ENCODE results near the gene NLRX1. TPM values are rescaled to one million over a fixed set of nuclear protein-coding genes. Genes with fewer than 3 reads are reported as not detected.

The NLRX1 gene
- polyA plus RNA-seq, 1 of the 3 experiments (the other 2 are of a cell fraction): 13.7 TPM

DNA sequence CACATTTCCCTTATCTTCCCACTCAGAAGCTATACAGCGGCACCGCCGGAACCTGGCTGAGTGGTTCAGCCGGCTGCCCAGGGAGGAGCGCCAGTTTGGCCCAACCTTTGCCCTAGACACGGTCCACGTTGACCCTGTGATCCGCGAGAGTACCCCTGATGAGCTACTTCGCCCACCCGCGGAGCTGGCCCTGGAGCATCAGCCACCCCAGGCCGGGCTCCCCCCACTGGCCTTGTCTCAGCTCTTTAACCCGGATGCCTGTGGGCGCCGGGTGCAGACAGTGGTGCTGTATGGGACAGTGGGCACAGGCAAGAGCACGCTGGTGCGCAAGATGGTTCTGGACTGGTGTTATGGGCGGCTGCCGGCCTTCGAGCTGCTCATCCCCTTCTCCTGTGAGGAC, 4.9 kb downstream of the NLRX1 start (continued):
- TF ChIP-seq, protein P1, sequence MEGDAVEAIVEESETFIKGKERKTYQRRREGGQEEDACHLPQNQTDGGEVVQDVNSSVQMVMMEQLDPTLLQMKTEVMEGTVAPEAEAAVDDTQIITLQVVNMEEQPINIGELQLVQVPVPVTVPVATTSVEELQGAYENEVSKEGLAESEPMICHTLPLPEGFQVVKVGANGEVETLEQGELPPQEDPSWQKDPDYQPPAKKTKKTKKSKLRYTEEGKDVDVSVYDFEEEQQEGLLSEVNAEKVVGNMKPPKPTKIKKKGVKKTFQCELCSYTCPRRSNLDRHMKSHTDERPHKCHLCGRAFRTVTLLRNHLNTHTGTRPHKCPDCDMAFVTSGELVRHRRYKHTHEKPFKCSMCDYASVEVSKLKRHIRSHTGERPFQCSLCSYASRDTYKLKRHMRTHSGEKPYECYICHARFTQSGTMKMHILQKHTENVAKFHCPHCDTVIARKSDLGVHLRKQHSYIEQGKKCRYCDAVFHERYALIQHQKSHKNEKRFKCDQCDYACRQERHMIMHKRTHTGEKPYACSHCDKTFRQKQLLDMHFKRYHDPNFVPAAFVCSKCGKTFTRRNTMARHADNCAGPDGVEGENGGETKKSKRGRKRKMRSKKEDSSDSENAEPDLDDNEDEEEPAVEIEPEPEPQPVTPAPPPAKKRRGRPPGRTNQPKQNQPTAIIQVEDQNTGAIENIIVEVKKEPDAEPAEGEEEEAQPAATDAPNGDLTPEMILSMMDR (IDR thresholded peaks at IDR 0.05): no peak

DNA sequence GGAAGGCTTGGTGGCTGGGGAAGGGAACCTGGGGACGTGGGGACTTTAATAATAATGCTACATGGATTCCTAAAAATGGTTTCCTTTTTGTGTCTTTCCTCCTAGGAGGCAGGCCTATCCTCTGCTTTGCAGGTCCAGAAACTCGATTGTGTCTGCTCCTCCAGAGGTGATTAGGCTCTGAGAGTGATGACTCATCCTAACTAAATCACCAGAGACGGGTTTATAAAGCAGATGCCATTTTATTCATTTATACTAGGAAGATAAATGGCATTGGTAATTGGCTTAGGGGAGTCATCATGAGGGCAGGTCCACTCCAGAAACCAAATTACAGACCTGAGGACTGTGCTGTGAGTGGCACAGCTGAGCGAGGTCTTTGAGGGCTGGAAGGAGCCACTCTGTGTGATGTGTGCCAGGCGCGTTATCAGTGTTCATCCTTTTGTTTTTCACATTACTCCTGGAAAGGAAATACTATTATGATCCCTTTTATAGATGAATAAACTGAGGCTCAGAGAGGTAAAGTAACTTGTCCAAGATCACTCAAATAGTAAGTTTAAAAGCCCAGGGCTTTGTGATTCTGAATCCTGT, 7.1 kb downstream of the NLRX1 start:
- no peaks in the 10 kb centered on the region for H3K27me3 ChIP-seq (ENCODE audit: insufficient read depth)
- TF ChIP-seq TCF12 (IDR thresholded peaks at IDR 0.05) (peak; percentile 37; the same call in 1 of the 2 replicates), FOXM1 (IDR thresholded peaks at IDR 0.05; ENCODE audit: low read depth) (no peak), YY1 (IDR thresholded peaks at IDR 0.05; ENCODE audit: low read depth) (no peak), JUND (IDR thresholded peaks at IDR 0.05) (peak; percentile 68), GABPA (IDR thresholded peaks at IDR 0.05; ENCODE audit: low read depth) (no peak), FOSL2 (IDR thresholded peaks at IDR 0.05; ENCODE audit: borderline replicate concordance, low read depth) (peak; percentile 78), RCOR1 (IDR thresholded peaks at IDR 0.05; ENCODE audit: low read length) (peak; percentile 43; the same call in 1 of the 2 replicates), GATA2 (CRISPR knock-in tag; IDR thresholded peaks at IDR 0.05) (no peak), EP300 (IDR thresholded peaks at IDR 0.05; ENCODE audit: borderline replicate concordance in 1 of 2, low read depth in 1 of 2, low read length in 1 of 2) (peak in 1 of 2 experiments; percentile 23; a peak in 1 of 4 replicates)
- TF ChIP-seq, protein P2, sequence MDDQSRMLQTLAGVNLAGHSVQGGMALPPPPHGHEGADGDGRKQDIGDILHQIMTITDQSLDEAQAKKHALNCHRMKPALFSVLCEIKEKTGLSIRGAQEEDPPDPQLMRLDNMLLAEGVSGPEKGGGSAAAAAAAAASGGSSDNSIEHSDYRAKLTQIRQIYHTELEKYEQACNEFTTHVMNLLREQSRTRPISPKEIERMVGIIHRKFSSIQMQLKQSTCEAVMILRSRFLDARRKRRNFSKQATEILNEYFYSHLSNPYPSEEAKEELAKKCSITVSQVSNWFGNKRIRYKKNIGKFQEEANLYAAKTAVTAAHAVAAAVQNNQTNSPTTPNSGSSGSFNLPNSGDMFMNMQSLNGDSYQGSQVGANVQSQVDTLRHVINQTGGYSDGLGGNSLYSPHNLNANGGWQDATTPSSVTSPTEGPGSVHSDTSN (IDR thresholded peaks at IDR 0.05): peak; percentile 44
- TF ChIP-seq, protein P3, sequence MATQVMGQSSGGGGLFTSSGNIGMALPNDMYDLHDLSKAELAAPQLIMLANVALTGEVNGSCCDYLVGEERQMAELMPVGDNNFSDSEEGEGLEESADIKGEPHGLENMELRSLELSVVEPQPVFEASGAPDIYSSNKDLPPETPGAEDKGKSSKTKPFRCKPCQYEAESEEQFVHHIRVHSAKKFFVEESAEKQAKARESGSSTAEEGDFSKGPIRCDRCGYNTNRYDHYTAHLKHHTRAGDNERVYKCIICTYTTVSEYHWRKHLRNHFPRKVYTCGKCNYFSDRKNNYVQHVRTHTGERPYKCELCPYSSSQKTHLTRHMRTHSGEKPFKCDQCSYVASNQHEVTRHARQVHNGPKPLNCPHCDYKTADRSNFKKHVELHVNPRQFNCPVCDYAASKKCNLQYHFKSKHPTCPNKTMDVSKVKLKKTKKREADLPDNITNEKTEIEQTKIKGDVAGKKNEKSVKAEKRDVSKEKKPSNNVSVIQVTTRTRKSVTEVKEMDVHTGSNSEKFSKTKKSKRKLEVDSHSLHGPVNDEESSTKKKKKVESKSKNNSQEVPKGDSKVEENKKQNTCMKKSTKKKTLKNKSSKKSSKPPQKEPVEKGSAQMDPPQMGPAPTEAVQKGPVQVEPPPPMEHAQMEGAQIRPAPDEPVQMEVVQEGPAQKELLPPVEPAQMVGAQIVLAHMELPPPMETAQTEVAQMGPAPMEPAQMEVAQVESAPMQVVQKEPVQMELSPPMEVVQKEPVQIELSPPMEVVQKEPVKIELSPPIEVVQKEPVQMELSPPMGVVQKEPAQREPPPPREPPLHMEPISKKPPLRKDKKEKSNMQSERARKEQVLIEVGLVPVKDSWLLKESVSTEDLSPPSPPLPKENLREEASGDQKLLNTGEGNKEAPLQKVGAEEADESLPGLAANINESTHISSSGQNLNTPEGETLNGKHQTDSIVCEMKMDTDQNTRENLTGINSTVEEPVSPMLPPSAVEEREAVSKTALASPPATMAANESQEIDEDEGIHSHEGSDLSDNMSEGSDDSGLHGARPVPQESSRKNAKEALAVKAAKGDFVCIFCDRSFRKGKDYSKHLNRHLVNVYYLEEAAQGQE (IDR thresholded peaks at IDR 0.05; ENCODE audit: low read depth, low read length): no peak
- TF ChIP-seq, protein P4, sequence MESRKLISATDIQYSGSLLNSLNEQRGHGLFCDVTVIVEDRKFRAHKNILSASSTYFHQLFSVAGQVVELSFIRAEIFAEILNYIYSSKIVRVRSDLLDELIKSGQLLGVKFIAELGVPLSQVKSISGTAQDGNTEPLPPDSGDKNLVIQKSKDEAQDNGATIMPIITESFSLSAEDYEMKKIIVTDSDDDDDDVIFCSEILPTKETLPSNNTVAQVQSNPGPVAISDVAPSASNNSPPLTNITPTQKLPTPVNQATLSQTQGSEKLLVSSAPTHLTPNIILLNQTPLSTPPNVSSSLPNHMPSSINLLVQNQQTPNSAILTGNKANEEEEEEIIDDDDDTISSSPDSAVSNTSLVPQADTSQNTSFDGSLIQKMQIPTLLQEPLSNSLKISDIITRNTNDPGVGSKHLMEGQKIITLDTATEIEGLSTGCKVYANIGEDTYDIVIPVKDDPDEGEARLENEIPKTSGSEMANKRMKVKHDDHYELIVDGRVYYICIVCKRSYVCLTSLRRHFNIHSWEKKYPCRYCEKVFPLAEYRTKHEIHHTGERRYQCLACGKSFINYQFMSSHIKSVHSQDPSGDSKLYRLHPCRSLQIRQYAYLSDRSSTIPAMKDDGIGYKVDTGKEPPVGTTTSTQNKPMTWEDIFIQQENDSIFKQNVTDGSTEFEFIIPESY (IDR thresholded peaks at IDR 0.05; ENCODE audit: borderline replicate concordance, low read depth): no peak
- TF ChIP-seq, protein P5, sequence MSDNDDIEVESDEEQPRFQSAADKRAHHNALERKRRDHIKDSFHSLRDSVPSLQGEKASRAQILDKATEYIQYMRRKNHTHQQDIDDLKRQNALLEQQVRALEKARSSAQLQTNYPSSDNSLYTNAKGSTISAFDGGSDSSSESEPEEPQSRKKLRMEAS (IDR thresholded peaks at IDR 0.05; ENCODE audit: low read depth): no peak
- no peak overlapping the region for H3K4me3 ChIP-seq (ENCODE audit: low read depth in 2 of 2, low read length in 1 of 2)
- H3K4me1 ChIP-seq (ENCODE audit: control insufficient read depth in 1 of 2, insufficient read depth in 2 of 2, low read depth in 1 of 2, low read length in 1 of 2): peaks cover 10 to 14% of the 10 kb centered on the region in 2 experiments; a peak in 2 of 4 replicates
- CTCF ChIA-PET: interaction anchor here (1.4 to 3.5 kb wide), 2 partner anchors 14 to 21 kb away, joined by 5 to 12 read pairs; no protein-coding TSS in a partner anchor
- no peaks in the 10 kb centered on the region for H3K79me2 ChIP-seq (ENCODE audit: insufficient read depth)
- 44% methylated on average over 6 of the region's 6 CpGs for WGBS (ENCODE audit: low lambda C conversion rate)
- no peaks in the 10 kb centered on the region for H3F3A ChIP-seq (replicated peaks; ENCODE audit: insufficient read depth)
- H3K36me3 ChIP-seq (replicated peaks in 1 of 2; ENCODE audit: control insufficient read depth in 1 of 2, insufficient read depth in 2 of 2, low read length in 1 of 2): peaks cover 9 to 21% of the 10 kb centered on the region in 2 experiments
- no peaks in the 10 kb centered on the region for H3K9me2 ChIP-seq
- peak; percentile 70 for DNase-seq
- peak overlapping the region; percentile 22; the same call in 1 of the 2 replicates for H2AFZ ChIP-seq (ENCODE audit: low read depth)
- H3K27ac ChIP-seq (ENCODE audit: low read depth in 2 of 2, low read length in 1 of 2): peak overlapping the region; percentile 36 to 78; a peak in 3 of 4 replicates
- POLR2A ChIA-PET: no interaction called here
- no peak overlapping the region for H3K9ac ChIP-seq
- H3K4me2 ChIP-seq: peak overlapping the region; percentile 35; the same call in 1 of the 2 replicates
- no peaks in the 10 kb centered on the region for H3K9me3 ChIP-seq
- H4K20me1 ChIP-seq (ENCODE audit: insufficient read depth): no peaks in the 10 kb centered on the region
